SIG-M5 treated with dmso at 0.1 percent for 504 hours (cell line): ENCODE measurements around the gene CST2.
"Not testable (repeated sequence)": the region's sequence is repeated elsewhere in the genome, so short reads cannot be mapped to it uniquely, and the experiment has no call there.

Experiments used
- DNase-seq: peaks from one replicate; lab custom pipeline; 2025; ENCODE audit not compliant: unreplicated experiment; lab: John Stamatoyannopoulos, UW

The CST2 gene, protein sequence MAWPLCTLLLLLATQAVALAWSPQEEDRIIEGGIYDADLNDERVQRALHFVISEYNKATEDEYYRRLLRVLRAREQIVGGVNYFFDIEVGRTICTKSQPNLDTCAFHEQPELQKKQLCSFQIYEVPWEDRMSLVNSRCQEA

DNA sequence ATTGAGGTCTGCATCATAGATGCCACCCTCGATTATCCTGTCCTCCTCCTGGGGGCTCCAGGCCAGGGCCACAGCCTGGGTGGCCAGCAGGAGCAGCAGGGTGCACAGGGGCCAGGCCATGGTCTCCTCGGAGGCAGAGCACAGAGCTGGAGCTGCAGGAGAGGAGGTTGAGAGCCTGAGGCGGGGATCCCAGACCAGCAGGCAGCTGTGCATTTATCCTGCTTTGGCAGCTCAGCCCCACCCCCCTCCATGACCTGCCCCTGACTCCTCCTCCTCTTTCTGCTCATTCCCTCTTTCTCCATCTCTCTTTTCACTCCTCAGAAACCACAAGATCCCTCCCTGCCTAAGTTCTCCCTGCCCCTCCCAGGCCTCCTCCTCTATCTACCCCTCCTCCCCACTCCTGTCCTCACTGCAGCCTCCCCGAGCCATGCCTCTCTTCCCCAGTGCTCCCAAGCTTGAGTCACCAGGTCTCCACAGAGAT, at the start of gene CST2:
TSS of gene CST2 (minus strand) at position 189 of the 481 bp plus-strand sequence. CDS start at position 120, 69 bp downstream.
- no peak for DNase-seq

DNA sequence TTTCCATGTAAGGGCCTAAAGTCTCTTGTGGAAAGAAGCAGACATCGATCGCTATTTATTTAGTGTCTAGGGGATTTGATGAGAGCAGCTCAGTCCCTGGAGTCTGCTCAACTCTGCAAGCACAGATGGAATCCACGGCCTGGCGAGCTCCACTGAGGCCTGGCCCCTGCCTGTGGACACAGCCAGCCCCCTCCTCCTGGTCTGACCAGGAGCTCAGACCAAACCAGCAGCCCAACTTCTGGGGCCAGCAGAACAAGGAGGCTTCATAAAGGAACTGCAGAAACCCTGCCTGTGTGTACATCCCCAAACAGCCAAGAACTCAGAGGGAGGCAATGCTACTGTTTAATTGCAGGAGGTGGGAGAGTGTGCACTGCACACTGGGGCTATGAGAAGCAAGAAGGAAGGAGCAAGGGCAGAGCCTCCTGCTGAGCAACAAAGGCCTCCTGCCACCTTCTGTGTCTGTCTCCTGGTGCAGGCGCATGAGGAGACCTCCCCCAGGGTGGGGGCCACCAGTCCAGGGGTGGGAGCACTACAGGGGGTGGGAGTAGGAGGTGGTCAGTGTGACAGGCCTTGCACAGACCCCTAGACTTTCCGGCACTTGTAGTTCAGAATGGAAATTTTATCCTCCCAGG, 49.2 kb upstream of the CST2 start:
- DNase-seq = no peak

DNA sequence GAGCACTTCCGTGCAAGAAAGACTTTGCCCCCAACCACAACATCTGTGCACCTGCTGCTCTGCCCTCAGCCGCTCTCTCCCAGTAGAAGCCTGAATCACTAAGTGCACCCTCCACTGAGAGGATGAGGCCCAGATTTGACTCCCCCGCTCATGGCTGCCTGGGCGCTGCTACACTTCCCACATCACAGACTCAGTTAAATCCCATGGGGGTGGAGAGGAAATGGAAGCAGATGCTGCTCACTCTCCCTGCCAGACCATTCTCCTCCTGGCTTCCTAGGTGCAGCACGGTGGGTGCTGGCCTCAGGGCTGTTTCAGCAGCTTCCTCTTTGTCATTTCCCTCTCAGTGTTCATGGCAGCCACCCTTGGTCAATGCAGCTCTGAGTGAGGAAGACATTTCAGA, 48.2 kb upstream of the CST2 start:
- no peak for DNase-seq

DNA sequence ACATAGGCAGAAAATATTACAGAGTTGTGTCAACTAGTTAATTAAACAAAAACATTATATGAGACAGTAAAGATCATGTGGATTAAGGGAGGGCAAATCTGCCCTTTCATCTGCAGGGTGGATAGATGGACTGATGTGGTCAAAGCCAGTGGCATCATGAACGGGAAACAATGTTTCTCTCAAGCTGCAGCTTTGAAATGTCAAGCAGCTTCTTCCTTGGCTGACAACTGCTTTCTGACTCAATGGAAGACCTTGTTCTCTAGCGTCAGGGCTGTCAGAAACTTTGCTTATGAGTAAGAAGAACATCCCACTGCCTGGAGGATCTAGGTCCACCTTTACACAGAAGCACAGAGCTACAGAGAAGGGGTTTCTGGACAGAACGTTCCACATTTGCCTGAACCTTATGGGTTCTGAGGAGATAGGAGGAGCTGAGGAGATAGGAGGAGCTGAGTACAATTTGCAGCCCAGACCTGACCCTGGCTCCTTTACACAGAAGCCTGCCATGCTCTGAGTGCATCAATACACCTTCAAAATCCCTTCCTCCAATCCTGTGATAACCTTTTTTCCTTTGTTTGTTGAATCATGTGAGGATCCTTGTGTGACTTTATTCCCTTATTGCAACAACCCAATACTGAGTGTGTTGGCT, 47.0 kb upstream of the CST2 start:
- DNase-seq = no peak

DNA sequence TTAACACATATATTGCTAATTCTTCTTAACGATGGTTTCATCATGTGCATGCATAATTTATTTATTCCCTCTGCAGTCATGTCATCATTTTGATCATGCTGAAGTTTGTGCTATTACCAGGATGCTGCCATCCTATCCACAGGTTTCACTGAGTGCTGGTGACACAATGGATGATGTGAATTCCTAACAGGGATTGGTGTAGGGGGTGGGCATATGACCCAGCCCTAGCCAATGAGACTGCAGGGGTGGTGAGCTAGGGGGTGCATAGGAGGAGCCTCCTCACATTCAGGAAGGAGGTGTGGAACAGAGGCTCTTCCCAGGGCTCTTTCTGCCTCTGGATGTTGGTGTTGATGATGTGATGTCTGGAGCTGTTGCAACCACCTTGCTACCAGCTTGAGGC, 45.5 kb upstream of the CST2 start:
- DNase-seq = no peak

DNA sequence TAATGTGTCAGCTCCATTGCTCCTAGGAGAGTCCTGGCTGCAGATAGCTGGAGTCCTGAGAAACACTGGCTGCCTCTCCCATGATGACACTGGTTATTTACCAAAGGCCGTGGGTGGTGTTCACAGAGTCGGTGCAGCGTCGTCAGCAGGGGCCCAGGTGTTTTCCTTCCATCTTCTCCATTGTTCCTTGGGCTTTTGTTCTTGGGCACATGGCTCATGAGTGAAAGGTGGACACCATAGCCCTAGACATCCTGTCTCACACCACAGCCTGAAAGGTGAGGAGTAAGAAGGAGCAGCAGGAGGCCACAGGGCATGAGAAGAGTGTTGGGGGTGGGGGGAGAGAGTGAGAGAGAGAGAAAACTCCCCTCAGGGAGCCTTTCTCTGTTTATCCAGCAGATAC, 43.9 kb upstream of the CST2 start:
- no peak for DNase-seq

DNA sequence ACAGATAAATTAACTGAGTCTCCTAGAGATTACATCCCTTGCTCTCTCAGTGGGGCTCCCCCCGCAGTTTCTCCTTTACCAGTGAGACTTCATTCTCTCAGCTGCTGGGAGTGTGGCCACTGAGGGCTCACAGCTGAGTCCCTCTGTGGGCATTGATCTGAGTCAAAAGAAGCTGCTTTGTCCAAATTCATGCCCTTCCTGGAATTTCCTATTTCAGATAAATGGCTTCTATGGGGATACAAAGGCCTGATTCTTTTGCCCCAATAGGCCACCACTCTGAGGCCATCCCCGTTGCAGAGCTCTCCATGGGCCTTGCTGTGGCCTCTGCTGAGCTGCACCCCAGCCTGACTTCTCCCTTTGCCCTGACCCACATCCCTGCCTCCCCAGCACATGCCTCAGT, 43.0 kb upstream of the CST2 start:
- DNase-seq = no peak

DNA sequence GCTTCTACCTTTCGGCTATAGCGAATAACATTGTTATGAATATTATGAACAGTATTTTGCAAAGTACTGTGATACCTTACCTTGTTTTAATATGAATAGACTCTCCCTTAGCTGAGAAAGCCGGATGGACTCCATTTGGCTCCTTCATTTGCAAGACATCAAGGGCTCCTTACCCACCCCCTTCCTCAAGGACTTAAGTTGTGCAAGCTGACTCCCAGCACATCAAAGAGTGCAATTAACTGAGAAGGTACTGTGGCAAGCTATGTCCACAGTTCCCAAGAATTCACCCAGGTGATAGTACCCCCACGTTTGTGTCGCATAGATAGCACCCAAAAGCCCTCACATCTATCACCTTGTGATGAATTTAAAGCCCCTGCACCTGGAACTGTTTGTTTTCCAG, 41.8 kb upstream of the CST2 start:
- DNase-seq = no peak

DNA sequence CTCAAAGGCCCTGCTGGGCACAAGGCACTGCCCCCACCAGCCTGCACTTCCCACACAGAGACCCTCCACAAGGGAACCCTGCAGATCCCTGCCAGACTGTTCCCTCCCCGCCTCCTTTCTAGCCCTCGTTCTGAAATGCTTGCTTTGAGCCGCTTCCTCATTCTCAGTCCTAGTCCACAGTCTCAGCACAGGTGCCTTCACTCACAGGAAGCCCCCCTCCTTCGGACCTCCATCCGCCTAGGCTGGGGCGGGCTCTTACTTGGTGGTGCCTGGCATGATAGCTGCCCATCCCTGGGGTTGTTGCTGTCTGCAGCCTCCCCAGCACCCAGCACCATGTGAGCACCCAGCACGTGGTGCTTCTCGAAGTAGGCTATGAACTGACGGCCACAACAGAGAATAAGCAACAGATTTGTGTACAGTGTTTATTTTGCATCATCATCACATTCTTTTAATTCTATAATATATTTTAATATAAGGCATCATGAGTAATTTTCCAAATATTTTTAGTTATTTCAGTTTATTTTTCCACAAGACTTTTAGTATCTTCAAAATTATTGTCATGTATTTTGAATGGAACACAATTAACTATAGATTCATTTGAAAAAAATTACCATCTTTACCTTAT, 40.7 kb upstream of the CST2 start:
- DNase-seq = no peak

DNA sequence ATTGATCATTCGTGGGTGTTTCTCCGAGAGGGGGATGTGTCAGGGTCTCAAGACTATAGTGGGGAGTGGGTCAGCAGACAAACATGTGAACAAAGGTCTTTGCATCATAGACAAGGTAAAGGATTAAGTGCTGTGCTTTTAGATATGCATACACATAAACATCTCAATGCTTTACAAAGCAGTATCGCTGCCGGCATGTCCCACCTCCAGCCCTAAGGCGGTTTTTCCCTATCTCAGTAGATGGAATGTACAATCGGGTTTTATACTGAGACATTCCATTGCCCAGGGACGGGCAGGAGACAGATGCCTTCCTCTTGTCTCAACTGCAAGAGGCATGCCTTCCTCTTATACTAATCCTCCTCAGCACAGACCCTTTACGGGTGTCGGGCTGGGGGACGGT, 34.2 kb upstream of the CST2 start:
- DNase-seq = not testable (repeated sequence)

DNA sequence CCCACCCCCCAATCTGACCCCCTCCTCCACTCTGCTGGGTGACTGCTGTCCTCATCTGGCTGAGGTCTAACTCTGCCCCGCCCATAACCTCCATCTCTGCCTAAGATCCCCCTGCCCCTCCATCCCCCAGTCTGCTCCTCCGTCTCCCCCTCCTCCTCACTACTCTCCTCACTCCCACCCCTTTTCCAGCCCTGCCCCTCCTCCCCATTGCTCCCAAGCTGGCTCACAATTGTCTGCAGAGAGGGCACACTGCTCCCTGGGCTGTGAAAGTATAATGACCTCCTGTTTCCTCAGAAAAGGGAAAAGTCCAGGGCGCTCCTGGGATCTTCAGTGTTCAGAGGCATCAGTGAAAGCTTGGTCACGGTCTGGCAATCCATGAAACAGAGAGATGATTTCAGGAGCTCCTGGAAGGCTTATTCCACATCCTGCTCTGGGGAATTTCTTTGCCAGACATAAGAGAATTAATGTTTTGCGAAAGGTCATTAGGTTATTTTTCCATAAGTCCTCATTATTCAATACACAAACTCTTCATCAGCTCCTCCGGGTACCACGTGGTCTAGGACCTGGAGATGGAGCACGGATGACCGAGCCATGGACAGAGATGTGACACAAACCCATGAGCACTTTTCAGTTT, 31.6 kb upstream of the CST2 start:
- no peak for DNase-seq

DNA sequence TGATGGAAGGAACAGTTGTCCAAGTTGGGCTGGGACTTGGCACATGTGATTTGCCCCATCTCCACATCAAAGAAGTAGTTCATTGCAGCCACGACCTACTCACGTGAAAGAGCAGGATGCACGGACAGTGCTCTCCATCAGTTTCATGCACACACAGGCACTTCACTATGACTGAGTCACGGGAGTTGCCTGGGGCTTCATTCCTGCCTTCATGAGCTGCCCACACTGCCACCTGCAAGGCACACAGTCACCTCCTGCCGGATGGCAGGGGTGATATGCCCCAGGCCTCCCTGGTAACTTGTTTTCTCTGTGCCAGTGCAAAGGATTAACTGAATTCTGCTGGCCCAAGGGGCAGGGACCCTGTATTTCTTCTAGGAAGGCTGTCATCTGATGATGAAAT, 30.2 kb upstream of the CST2 start:
- DNase-seq = no peak

DNA sequence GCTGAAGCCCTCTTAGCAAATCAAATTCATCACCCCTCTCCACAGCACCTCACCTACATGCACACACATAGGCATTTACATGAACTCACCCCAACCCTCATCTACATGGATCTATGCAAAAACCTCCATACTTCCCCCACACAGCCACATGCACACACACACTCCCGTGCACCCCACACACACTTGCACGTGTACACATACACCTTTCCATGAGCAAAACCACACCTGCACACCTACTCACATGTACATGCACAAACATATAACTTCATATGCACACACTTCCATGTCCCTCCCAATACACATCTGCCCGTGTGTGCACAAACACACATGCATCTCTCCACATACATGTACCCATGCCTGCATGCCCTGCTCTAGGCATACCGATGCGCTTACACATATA, 29.7 kb upstream of the CST2 start:
- DNase-seq = no peak

DNA sequence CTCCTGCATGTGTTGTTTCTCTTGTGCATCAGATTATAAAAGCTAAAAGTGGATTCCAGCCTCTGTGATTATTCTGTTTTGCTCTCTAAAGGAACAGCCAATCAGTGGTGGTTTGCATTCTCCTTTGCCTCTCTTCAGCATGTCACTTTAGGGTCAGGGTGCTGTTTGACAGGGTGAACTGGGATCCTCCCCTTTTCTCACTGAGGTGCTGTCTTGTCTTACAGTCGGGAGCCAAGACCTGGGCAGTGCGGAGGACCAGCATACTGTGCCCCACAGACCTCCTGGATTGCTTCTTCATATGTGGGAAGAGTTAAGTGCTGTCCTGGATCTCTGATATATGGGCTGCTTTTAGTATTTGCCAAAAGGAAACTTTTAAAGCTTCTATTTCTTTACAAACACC, 15.2 kb upstream of the CST2 start:
- DNase-seq = no peak

DNA sequence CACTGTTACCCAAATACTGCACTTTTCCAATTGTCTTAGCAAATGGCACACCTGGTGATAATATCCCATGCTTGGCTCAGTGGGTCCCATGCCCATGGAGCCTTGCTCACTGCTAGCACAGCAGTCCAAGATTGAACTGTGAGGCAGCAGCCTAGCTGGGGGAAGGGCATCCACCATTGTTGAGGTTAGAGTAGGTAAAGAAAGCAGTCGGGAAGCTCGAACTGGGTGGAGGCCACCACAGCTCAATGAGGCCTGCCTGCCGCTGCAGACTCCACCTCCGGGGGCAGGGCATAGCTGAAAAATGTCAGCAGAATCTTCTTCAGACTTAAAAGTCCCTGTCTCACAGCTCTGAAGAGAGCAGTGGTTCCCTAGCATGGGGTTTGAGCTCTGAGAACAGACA, 9.2 kb upstream of the CST2 start:
- no peak for DNase-seq

DNA sequence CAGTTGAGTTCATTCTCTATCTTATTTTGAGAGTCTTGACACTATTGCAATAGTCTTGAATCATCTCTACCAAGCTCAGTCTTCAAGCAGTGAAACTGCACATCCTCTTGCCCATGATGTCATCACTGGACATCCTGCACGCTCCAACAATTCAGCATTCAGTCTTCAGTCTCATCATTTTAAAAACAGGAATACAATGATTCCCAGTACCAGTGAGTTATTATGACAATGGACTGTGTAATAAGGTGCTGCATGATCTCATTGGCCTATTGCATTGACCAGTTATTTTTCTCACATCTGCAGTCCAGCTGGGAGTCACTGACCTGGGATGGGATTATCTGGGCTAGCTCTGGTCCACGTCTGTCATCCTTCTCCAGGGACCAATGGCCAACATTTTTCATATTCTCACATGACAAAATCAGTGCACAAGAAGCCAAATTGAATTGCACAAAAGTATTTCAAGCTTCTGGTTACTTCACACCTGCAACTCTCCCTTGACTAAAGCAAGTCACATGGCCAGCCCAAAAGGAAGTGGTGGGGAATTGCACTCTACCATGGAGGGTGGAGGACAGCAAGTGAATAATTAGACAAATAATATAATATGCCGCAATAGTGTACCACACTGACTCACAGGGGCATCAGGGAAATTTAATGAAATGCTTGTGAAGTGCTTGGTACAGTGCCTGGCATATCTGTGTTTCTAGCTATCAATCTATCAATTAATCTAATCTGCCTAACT, 6.4 kb upstream of the CST2 start:
- no peak for DNase-seq

DNA sequence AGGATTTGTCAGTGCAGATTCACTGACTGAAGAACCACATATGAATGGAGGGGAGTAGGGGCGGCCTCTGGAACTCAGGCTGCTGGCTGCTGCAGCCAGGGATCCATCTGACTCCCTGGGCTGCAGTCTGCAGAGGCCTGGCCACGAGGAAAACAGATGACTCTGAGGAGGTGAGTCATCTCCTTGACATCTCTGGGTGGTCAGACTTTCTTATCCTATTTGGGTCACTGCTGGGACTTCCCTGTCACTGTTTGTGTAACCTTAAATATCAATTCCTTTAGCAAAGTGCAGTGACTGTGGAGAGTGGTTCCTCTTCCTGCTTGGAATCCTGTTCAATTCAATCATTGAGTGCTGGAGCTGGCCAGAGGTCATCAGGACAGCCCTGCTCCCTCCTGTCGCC, 5.4 kb upstream of the CST2 start:
- DNase-seq = not testable (repeated sequence)

DNA sequence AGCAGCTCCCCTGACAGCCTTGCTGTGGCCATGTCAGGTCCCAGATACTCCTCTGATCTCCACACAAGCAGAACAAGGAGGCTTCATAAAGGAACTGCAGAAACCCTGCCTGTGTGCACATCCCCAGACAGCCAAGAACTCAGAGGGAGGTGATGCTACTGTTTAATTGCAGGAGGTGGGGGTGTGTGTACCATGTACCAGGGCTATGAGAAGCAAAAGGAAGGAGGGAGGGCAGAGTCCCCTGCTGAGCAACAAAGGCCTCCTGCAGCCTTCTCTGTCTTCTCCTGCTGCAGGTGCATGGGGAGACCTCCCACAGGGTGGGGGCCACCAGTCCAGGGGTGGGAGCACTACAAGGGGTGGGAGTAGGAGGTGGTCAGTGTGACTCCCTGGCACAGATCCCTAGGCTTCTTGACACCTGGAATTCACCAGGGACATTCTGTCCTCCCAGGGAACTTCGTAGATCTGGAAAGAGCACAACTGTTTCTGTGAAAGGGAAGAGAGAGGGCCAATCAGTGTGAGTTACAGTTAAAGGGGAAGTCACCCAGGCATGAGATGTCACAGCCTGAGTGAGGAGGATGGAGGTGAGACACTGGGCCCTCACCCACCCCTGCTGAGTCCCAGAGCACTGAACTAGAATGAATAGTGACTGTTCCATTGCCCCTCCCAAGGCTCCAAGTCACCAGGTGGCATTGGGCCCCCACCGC, 2.8 kb downstream of the CST2 start:
- no peak for DNase-seq

DNA sequence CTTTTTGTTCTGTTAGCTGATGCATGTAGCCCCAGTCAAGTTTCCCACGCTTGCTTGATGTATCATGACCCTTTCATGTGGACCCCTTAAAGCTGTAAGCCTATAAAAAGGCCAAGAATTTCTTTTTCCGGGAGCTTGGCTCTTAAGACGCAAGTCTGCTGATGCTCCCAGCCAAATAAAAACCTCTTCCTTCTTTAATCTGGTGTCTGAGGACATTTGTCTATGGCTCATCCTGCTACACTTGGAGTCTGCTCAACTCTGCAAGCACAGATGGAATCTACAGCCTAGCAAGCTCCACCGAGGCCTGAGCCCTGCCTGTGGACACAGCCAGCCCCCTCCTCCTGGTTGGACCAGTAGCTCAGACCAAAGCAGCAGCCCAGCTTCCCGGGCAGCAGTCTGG, 3.4 kb downstream of the CST2 start:
- DNase-seq = no peak

DNA sequence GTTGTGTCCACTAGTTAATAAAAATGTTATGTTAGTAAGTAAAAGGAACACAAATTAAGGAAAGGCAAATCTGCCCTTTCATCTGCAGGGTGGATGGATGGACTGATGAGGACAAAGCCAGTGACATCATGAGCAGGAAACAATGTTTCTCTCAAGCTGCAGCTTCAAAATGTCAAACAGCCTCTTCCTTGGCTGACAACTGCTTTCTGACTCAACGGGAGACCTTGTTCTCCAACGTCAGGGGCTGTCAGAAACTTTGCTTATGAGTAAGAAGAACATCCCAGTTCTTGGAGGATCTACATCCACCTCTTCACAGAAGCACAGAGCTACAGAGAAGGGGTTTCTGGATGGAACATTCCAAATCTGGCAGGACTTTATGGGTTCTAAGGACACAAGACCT, 6.0 kb downstream of the CST2 start:
- no peak for DNase-seq
